H9 (cell line): ENCODE results near the gene CORO1A. TPM values are rescaled to one million over a fixed set of nuclear protein-coding genes. Genes with fewer than 3 reads are reported as not detected.

ENCODE experiments used
- DNase-seq: peaks from one replicate; pipeline ENCODE4 v3.0.0-alpha.2; 2017
- H2AFZ ChIP-seq: one replicate; pipeline ENCODE4 v1.6.1; 2013; ENCODE audit warnings: mild to moderate bottlenecking, low read length, control low read depth, moderate library complexity
- H2AK5ac ChIP-seq: 2 replicates; pipeline ENCODE4 v1.6.1; 2013; ENCODE audit warnings: low read length, control low read depth, mixed read lengths; ENCODE audit not compliant: insufficient read length
- H2BK120ac ChIP-seq: one replicate; pipeline ENCODE4 v1.6.1; 2013; ENCODE audit warnings: low read depth, mild to moderate bottlenecking, low read length, control low read depth, inconsistent platforms; ENCODE audit not compliant: poor library complexity, severe bottlenecking
- H2BK12ac ChIP-seq: 2 replicates; pipeline ENCODE4 v1.6.1; 2013; ENCODE audit warnings: low read length, control low read depth, mixed read lengths, low read depth; ENCODE audit not compliant: insufficient read length
- H2BK15ac ChIP-seq: 2 replicates; pipeline ENCODE4 v1.6.1; 2013; ENCODE audit warnings: low read depth, low read length, control low read depth
- H2BK20ac ChIP-seq: one replicate; pipeline ENCODE4 v1.6.1; 2013; ENCODE audit warnings: low read depth, mild to moderate bottlenecking, low read length, control low read depth, inconsistent platforms; ENCODE audit not compliant: poor library complexity, severe bottlenecking
- H2BK5ac ChIP-seq: 2 replicates; pipeline ENCODE4 v1.6.1; 2013; ENCODE audit warnings: low read length, control low read depth, mixed read lengths; ENCODE audit not compliant: insufficient read length
- H3K14ac ChIP-seq: 2 replicates; pipeline ENCODE4 v1.6.1; 2013; ENCODE audit warnings: low read length, control low read depth; ENCODE audit not compliant: insufficient read depth
- H3K18ac ChIP-seq: 2 replicates; pipeline ENCODE4 v1.6.1; 2013; ENCODE audit warnings: low read depth, mild to moderate bottlenecking, mixed read lengths, low read length, control low read depth; ENCODE audit not compliant: insufficient read length
- H3K23ac ChIP-seq: 2 replicates; pipeline ENCODE4 v1.6.1; 2013; ENCODE audit warnings: low read length, control low read depth, mixed read lengths, low read depth; ENCODE audit not compliant: insufficient read length
- H3K23me2 ChIP-seq: 2 replicates; pipeline ENCODE4 v1.6.1; 2013; ENCODE audit warnings: low read depth, mild to moderate bottlenecking, mixed read lengths, low read length, control low read depth; ENCODE audit not compliant: insufficient read length, poor library complexity, severe bottlenecking
- H3K27ac ChIP-seq: 2 replicates; pipeline ENCODE4 v1.5.1; 2013; ENCODE audit warnings: low read length, control low read depth, mixed read lengths, low read depth; ENCODE audit not compliant: insufficient read length
- H3K27me3 ChIP-seq: 2 replicates; pipeline ENCODE4 v1.6.1; 2013; ENCODE audit warnings: low read length, control low read depth, inconsistent platforms; ENCODE audit not compliant: insufficient read depth
- H3K4ac ChIP-seq: 2 replicates; pipeline ENCODE4 v1.6.1; 2013; ENCODE audit warnings: low read depth, mild to moderate bottlenecking, control low read depth, inconsistent platforms, low read length, moderate library complexity
- H3K4me1 ChIP-seq: 2 replicates; pipeline ENCODE4 v1.6.1; 2013; ENCODE audit warnings: low read length, control low read depth, inconsistent platforms; ENCODE audit not compliant: insufficient read depth
- H3K4me2 ChIP-seq: 2 replicates; pipeline ENCODE4 v1.6.1; 2013; ENCODE audit warnings: low read length, control low read depth, mixed read lengths; ENCODE audit not compliant: insufficient read length, insufficient read depth
- H3K56ac ChIP-seq: 2 replicates; pipeline ENCODE4 v1.6.1; 2013; ENCODE audit warnings: low read depth, mild to moderate bottlenecking, mixed read lengths, low read length, control low read depth; ENCODE audit not compliant: insufficient read length
- H3K79me1 ChIP-seq: 2 replicates; pipeline ENCODE4 v1.6.1; 2013; ENCODE audit warnings: low read depth, mild to moderate bottlenecking, moderate library complexity, low read length, control low read depth, inconsistent platforms; ENCODE audit not compliant: insufficient read depth, poor library complexity, severe bottlenecking
- H3K79me2 ChIP-seq: 2 replicates; pipeline ENCODE4 v1.6.1; 2013; ENCODE audit warnings: low read length, control low read depth, inconsistent platforms; ENCODE audit not compliant: insufficient read depth
- H3K9ac ChIP-seq: 2 replicates; pipeline ENCODE4 v1.6.1; 2013; ENCODE audit warnings: low read length, control low read depth, mixed read lengths; ENCODE audit not compliant: insufficient read length; ENCODE audit errors: extremely low read depth
- H3K9me3 ChIP-seq: one replicate; pipeline ENCODE4 v1.6.1; 2013; ENCODE audit warnings: low read depth, low read length, inconsistent platforms; ENCODE audit not compliant: control insufficient read depth
- H3T11ph ChIP-seq: one replicate; pipeline ENCODE4 v1.6.1; 2013; ENCODE audit warnings: mild to moderate bottlenecking, low read length, control low read depth, inconsistent platforms
- H4K20me1 ChIP-seq: one replicate; pipeline ENCODE4 v1.6.1; 2013; ENCODE audit not compliant: control insufficient read depth, insufficient read length, insufficient read depth
- H4K5ac ChIP-seq: 2 replicates; pipeline ENCODE4 v1.6.1; 2013; ENCODE audit warnings: low read depth, mild to moderate bottlenecking, mixed read lengths, low read length, control low read depth; ENCODE audit not compliant: insufficient read length
- H4K8ac ChIP-seq: replicated peaks from 2 replicates; pipeline ENCODE4 v1.6.1; 2013; ENCODE audit warnings: low read length, control low read depth, mixed read lengths, low read depth; ENCODE audit not compliant: insufficient read length
- H4K91ac ChIP-seq: 2 replicates; pipeline ENCODE4 v1.6.1; 2013; ENCODE audit warnings: low read depth, mild to moderate bottlenecking, moderate library complexity, mixed read lengths, low read length, control low read depth; ENCODE audit not compliant: insufficient read length
- H3K27ac Mint-ChIP-seq, 3 experiments: 2 replicates in 2 of 3; 3 replicates in 1 of 3; pipeline ENCODE4 v1.8.0; 2020 to 2021; ENCODE audit warnings: mixed read lengths in 3 of 3, mild to moderate bottlenecking in 1 of 3, moderate library complexity in 1 of 3
- H3K27me3 Mint-ChIP-seq: 2 replicates; pipeline ENCODE4 v1.8.0; 2021; ENCODE audit warnings: low read depth, mild to moderate bottlenecking, moderate library complexity, mixed read lengths
- H3K36me3 Mint-ChIP-seq, 3 experiments: 2 replicates in 2 of 3; 3 replicates in 1 of 3; pipeline ENCODE4 v1.8.0; 2020 to 2021; ENCODE audit warnings: low read depth in 3 of 3, mixed read lengths in 3 of 3; ENCODE audit not compliant: insufficient read depth in 1 of 3
- H3K4me1 Mint-ChIP-seq, 2 experiments: 2 replicates each; pipeline ENCODE4 v1.8.0; 2020; ENCODE audit warnings: mixed read lengths in 2 of 2
- H3K4me3 Mint-ChIP-seq, 2 experiments: 2 replicates in 1 of 2; 3 replicates in 1 of 2; pipeline ENCODE4 v1.8.0; 2020 to 2021; ENCODE audit warnings: mild to moderate bottlenecking in 2 of 2, mixed read lengths in 2 of 2, moderate library complexity in 1 of 2
- H3K9me3 Mint-ChIP-seq, 2 experiments: 2 replicates in 1 of 2; 3 replicates in 1 of 2; pipeline ENCODE4 v1.8.0; 2020; ENCODE audit warnings: mild to moderate bottlenecking in 2 of 2, mixed read lengths in 2 of 2, moderate library complexity in 1 of 2
- CTCF ChIP-seq: fragments of 200-600 bp; sonication (generic); conservative IDR thresholded peaks from 3 replicates; pipeline ENCODE4 v1.8.0; 2021; ENCODE audit warnings: antibody characterized with exemption, mild to moderate bottlenecking
- WGBS: extraction: QIAGEN DNeasy Blood & Tissue Kit; methylation state at CpG from one replicate; pipeline ENCODE4 v1.1.7; 2013; ENCODE audit warnings: missing lambda C conversion rate, low lambda C conversion rate, mixed read lengths; ENCODE audit not compliant: insufficient read length; ENCODE audit errors: extremely low coverage; 5-methylcytosine and 5-hydroxymethylcytosine counted together
- total RNA-seq: library from RNA; stranded (reverse); gene quantifications from 2 replicates; pipeline ENCODE4 v1.2.1, GENCODE V29; 2021

Gene CORO1A
- total RNA-seq, 1 experiment from 2014 or later, result 4.8 TPM

GRCh38 chr16:30143347-30143702 is 40.1 kb upstream of the CORO1A start:
- Histone ChIP-seq H2AFZ (no peak overlapping the region), H2AK5ac (no peak overlapping the region), H3K27me3 (no peaks in the 10 kb centered on the region), H3K14ac (no peak overlapping the region), H2BK5ac (no peak overlapping the region), H3K23ac (no peak overlapping the region), H3K79me2 (no peaks in the 10 kb centered on the region), H3K18ac (no peak overlapping the region), H4K8ac (no peak overlapping the region), H3K56ac (no peak overlapping the region), H3K27ac (no peak overlapping the region), H2BK120ac (no peak overlapping the region), H4K20me1 (no peaks in the 10 kb centered on the region), H4K91ac (no peak overlapping the region), H2BK15ac (no peak overlapping the region), H3K23me2 (no peaks in the 10 kb centered on the region), H4K5ac (no peak overlapping the region), H3K9me3 (no peaks in the 10 kb centered on the region), H3K4me1 (no peaks in the 10 kb centered on the region), H2BK12ac (no peak overlapping the region), H2BK20ac (no peak overlapping the region), H3K4ac (no peak overlapping the region), H3K4me2 (no peak overlapping the region), H3T11ph (no peak overlapping the region), H3K9ac (no peak overlapping the region), H3K79me1 (no peaks in the 10 kb centered on the region)
- Mint-ChIP-seq H3K4me1 (no peaks in the 10 kb centered on the region), H3K27me3 (peaks cover 2% of the 10 kb centered on the region), H3K27ac (no peak overlapping the region), H3K9me3 (peaks cover 0 to 2% of the 10 kb centered on the region in 2 experiments; a peak in 1 of 5 replicates), H3K36me3 (no peaks in the 10 kb centered on the region), H3K4me3 (no peak overlapping the region; a peak in 1 of 5 replicates)
- no peak for TF ChIP-seq CTCF
- WGBS, result no CpG with 5 or more reads among the region's 2 CpGs
- DNase-seq, result no peak
